ENCODE results near the gene SOX5. TPM values are rescaled to one million over a fixed set of nuclear protein-coding genes. Genes with fewer than 3 reads are reported as not detected.

Gene SOX5
- polyA plus RNA-seq, 1 of the 3 experiments (the other 2 are of a cell fraction) = 0.21 TPM

DNA sequence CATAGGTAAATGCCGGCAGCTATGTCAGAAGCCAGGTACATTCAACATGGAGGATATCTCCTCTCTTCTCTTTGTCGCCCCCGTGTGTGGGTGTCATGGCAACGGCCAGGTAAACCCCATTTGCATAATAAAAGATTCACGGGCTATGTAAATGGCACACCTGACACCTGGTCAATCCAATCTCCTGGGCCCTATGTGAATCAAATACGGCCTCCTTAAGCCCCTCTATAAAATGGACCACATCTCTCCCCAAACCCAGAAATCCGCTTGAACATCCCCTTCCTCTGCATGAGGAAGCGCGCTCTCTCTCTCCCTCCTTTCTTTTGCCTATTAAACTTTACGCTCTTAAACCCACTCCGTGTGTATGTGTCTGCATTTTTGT is 363.7 kb downstream of the SOX5 start (continued):
- TF ChIP-seq, protein P1, sequence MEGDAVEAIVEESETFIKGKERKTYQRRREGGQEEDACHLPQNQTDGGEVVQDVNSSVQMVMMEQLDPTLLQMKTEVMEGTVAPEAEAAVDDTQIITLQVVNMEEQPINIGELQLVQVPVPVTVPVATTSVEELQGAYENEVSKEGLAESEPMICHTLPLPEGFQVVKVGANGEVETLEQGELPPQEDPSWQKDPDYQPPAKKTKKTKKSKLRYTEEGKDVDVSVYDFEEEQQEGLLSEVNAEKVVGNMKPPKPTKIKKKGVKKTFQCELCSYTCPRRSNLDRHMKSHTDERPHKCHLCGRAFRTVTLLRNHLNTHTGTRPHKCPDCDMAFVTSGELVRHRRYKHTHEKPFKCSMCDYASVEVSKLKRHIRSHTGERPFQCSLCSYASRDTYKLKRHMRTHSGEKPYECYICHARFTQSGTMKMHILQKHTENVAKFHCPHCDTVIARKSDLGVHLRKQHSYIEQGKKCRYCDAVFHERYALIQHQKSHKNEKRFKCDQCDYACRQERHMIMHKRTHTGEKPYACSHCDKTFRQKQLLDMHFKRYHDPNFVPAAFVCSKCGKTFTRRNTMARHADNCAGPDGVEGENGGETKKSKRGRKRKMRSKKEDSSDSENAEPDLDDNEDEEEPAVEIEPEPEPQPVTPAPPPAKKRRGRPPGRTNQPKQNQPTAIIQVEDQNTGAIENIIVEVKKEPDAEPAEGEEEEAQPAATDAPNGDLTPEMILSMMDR (IDR thresholded peaks at IDR 0.05) = no peak
- TF ChIP-seq NRF1 (IDR thresholded peaks at IDR 0.05; ENCODE audit: low read depth, low read length) (no peak), PBX3 (IDR thresholded peaks at IDR 0.05) (no peak), CHD2 (IDR thresholded peaks at IDR 0.05; ENCODE audit: low read length, partially characterized antibody) (no peak), MEF2A (IDR thresholded peaks at IDR 0.05; ENCODE audit: borderline replicate concordance, low read depth) (no peak), GABPA (IDR thresholded peaks at IDR 0.05; ENCODE audit: low read depth) (no peak), TAF1 (IDR thresholded peaks at IDR 0.05; ENCODE audit: borderline replicate concordance, low read depth, low read length) (no peak)
- TF ChIP-seq, protein P2, sequence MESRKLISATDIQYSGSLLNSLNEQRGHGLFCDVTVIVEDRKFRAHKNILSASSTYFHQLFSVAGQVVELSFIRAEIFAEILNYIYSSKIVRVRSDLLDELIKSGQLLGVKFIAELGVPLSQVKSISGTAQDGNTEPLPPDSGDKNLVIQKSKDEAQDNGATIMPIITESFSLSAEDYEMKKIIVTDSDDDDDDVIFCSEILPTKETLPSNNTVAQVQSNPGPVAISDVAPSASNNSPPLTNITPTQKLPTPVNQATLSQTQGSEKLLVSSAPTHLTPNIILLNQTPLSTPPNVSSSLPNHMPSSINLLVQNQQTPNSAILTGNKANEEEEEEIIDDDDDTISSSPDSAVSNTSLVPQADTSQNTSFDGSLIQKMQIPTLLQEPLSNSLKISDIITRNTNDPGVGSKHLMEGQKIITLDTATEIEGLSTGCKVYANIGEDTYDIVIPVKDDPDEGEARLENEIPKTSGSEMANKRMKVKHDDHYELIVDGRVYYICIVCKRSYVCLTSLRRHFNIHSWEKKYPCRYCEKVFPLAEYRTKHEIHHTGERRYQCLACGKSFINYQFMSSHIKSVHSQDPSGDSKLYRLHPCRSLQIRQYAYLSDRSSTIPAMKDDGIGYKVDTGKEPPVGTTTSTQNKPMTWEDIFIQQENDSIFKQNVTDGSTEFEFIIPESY (IDR thresholded peaks at IDR 0.05; ENCODE audit: borderline replicate concordance, low read depth) = no peak

GRCh38 chr12:23585156-23585781 is 364.2 kb downstream of the SOX5 start:
- H4K20me1 ChIP-seq (ENCODE audit: insufficient read depth) = no peaks in the 10 kb centered on the region
- no peaks in the 10 kb centered on the region for H3K79me2 ChIP-seq (ENCODE audit: insufficient read depth)
- H3K4me3 ChIP-seq (ENCODE audit: low read depth in 2 of 2, low read length in 1 of 2) = no peak overlapping the region
- POLR2A ChIA-PET = no interaction called here
- H3K36me3 ChIP-seq (replicated peaks in 1 of 2; ENCODE audit: control insufficient read depth in 1 of 2, insufficient read depth in 2 of 2, low read length in 1 of 2) = no peaks in the 10 kb centered on the region
- no peak for DNase-seq
- H3K9ac ChIP-seq = no peak overlapping the region
- no peaks in the 10 kb centered on the region for H3K9me3 ChIP-seq
- no peak overlapping the region for H2AFZ ChIP-seq (ENCODE audit: low read depth)
- CTCF ChIA-PET = no interaction called here
- H3K27ac ChIP-seq (ENCODE audit: low read depth in 2 of 2, low read length in 1 of 2) = no peak overlapping the region
- no peaks in the 10 kb centered on the region for H3K27me3 ChIP-seq (ENCODE audit: insufficient read depth)
- H3F3A ChIP-seq (replicated peaks; ENCODE audit: insufficient read depth) = no peaks in the 10 kb centered on the region
- no peaks in the 10 kb centered on the region for H3K9me2 ChIP-seq
- TF ChIP-seq SIN3A (IDR thresholded peaks at IDR 0.05; ENCODE audit: borderline replicate concordance, low read depth, low read length) = no peak
- no peak for TF ChIP-seq CHD2 (IDR thresholded peaks at IDR 0.05; ENCODE audit: low read length, partially characterized antibody)
- no peak for TF ChIP-seq NFIC (IDR thresholded peaks at IDR 0.05; ENCODE audit: borderline replicate concordance)
- no peak for TF ChIP-seq MAX (IDR thresholded peaks at IDR 0.05; ENCODE audit: low read depth)
- TF ChIP-seq EP300 (IDR thresholded peaks at IDR 0.05; ENCODE audit: borderline replicate concordance in 1 of 2, low read depth in 1 of 2, low read length in 1 of 2) = no peak
- TF ChIP-seq, protein P2 (IDR thresholded peaks at IDR 0.05; ENCODE audit: borderline replicate concordance, low read depth) = no peak
- no peak for TF ChIP-seq FOSL2 (IDR thresholded peaks at IDR 0.05; ENCODE audit: borderline replicate concordance, low read depth)
- TF ChIP-seq POLR2AphosphoS5 (IDR thresholded peaks at IDR 0.05; ENCODE audit: low read depth, low read length) = no peak
- no peak for TF ChIP-seq REST (IDR thresholded peaks at IDR 0.05; ENCODE audit: low read depth, low read length)
- TF ChIP-seq TAF1 (IDR thresholded peaks at IDR 0.05; ENCODE audit: borderline replicate concordance, low read depth, low read length) = no peak
- no peak for TF ChIP-seq EZH2phosphoT487 (IDR thresholded peaks at IDR 0.05; ENCODE audit: borderline replicate concordance, low read depth)
- H3K4me1 ChIP-seq (ENCODE audit: control insufficient read depth in 1 of 2, insufficient read depth in 2 of 2, low read depth in 1 of 2, low read length in 1 of 2) = no peaks in the 10 kb centered on the region
- 48% methylated on average over 2 of the region's 2 CpGs for WGBS (ENCODE audit: low lambda C conversion rate)
- H3K4me2 ChIP-seq = no peak overlapping the region

Measured in SK-N-SH (cell line).